MG63 (cell line): ENCODE data around the gene FAH. TPM values are rescaled to one million over a fixed set of nuclear protein-coding genes. Genes with fewer than 3 reads are reported as not detected.
A peak's percentile ranks its signal among the peaks of the same experiment; 100 is the strongest.
"Not testable (repeated sequence)": the region's sequence is repeated elsewhere in the genome, so short reads cannot be mapped to it uniquely, and the experiment has no call there.

ENCODE experiments used
- DNase-seq: peaks from one replicate; pipeline ENCODE4 v3.0.0-alpha.2; 2020
- H3K27me3 ChIP-seq: fragments of 250-450 bp; sonication (Bioruptor Pico); 2 replicates; pipeline ENCODE4 v1.5.1; 2020; ENCODE audit warnings: mild to moderate bottlenecking, moderate library complexity
- H3K36me3 ChIP-seq: fragments of 250-450 bp; sonication (Bioruptor Pico); 2 replicates; pipeline ENCODE4 v1.5.1; 2020; ENCODE audit warnings: mild to moderate bottlenecking, moderate library complexity
- H3K4me3 ChIP-seq: fragments of 250-450 bp; sonication (Bioruptor Pico); 2 replicates; pipeline ENCODE4 v1.5.1; 2020; ENCODE audit warnings: mild to moderate bottlenecking, moderate library complexity
- H3K9me3 ChIP-seq: fragments of 250-450 bp; sonication (Bioruptor Pico); 2 replicates; pipeline ENCODE4 v1.5.1; 2020; ENCODE audit warnings: mild to moderate bottlenecking, moderate library complexity
- total RNA-seq: library from RNA; depleted of rRNA; stranded (reverse); fragments of >200 nt; shearing (Covaris generic); gene quantifications from 2 replicates; pipeline ENCODE4 v1.2.3, GENCODE V29; 2014; ENCODE audit warnings: low replicate concordance; rRNA removed

FAH gene
- total RNA-seq: 44.8 and 93.3 TPM in 2 replicates

DNA sequence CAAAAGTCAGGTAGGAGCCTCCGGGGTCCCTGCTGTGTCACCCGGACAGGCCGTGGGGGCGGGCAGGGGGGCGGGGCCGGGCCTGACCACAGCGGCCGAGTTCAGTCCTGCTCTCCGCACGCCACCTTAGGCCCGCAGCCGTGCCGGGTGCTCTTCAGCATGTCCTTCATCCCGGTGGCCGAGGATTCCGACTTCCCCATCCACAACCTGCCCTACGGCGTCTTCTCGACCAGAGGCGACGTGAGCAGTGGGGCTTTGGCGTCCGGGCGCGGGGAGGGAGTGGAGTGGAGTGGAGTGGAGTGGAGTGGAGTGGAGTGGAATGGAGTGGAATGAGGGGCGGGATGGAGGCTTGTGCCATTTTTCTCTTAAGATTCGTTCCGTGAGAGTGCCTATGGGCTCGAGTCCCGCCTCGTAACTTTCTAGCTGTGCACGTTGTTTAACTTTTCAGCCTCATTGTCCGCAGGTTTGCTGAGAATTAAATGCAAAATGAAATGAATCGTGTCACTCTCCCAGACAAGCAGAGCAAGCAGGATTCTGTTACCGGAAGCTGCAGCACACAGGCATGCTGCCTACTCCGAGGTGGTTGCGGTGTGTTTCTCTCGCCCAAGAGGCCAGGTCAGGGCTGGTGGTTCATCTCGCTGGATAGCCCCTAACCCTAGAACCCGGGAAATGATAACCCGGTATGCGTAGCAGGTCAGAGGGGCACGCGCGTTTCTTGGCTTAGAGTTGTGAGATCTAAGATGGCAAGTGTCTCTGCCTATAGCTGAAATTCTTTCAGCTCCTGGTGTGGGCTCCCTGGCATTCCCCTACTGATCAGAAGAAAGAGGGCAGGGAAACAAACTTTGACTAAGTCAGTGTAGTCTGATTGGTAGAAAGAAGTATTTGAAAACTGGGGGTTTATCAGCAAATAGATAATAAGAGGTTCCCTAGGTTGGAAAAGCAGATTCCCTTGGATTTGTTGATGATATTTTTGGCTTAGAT, at the start of gene FAH:
Gene FAH, plus strand, starts transcription at position 104 of the 981 bp plus-strand sequence. Its CDS starts 56 bp downstream, at position 160.
- Histone ChIP-seq H3K9me3 (no peaks in the 10 kb centered on the region), H3K4me3 (peak within 1 kb of the TSS; percentile 92), H3K36me3 (peaks cover 24% of the 10 kb centered on the region), H3K27me3 (no peaks in the 10 kb centered on the region)
- peak; percentile 46 for DNase-seq

DNA sequence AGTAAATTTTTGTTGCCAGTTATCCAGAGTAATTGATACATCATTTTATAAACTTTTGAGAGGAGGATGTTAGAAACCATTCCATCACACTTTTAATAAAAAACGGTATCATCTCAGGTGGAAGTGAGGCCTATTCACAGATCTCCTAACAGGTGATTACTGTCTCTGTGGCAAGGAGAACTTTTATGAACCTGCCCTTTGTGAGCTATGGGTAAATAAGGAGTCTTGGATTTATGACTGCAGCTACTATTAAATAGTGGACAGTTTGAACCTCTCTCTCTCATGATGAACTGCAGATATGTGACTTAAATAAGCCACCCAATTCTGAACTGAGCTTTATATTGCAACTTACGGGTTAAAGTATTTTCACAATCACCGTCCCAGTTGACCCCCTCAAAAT, 47.6 kb upstream of the FAH start:
- Histone ChIP-seq H3K27me3 (no peaks in the 10 kb centered on the region), H3K36me3 (0 out of 2 replicates have a peak, but pooled peaks cover 3% of the 10 kb centered on the region), H3K4me3 (no peak overlapping the region), H3K9me3 (no peaks in the 10 kb centered on the region)
- no peak for DNase-seq

DNA sequence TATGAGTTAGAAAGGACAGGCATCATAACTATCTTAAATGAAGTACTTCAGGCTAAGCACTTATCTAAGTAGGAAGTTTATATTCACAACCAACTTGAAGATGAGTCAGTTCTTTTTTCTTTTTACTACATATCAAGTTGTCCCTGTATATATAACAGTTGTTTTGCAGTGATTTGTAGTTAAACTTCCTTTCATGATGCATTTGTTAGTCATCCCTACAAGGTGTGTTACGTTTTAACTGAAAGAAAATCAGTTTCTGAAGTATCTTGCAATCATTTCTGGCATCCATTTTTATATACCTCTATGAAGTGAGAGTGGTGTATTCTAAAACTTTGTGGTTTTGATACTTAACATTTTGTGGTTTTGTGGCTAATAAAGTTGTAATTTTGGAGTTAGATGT, 47.2 kb upstream of the FAH start:
- Histone ChIP-seq H3K36me3 (0 out of 2 replicates have a peak, but pooled peaks cover 3% of the 10 kb centered on the region), H3K4me3 (no peak overlapping the region), H3K27me3 (no peaks in the 10 kb centered on the region), H3K9me3 (no peaks in the 10 kb centered on the region)
- DNase-seq: no peak

DNA sequence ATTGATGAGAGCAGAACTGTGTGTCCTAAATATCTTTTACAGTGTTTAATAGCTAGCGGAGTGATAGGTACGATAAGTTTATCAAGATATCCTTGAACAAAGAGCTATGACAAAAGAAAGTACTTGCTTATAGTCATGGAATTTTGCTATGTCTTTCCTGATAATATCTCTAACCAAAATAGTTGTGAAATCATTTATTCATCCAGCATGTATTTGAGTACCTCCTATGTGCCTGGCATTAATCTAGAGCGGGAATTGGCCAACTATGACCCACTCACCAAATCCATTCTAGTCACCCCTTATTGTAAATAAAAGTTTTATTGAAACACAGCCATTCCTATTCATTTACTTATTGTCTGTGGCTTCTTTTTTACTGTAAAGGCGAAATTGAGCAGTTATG, 46.7 kb upstream of the FAH start:
- Histone ChIP-seq H3K9me3 (no peaks in the 10 kb centered on the region), H3K4me3 (no peak overlapping the region), H3K36me3 (0 out of 2 replicates have a peak, but pooled peaks cover 3% of the 10 kb centered on the region), H3K27me3 (no peaks in the 10 kb centered on the region)
- DNase-seq: peak; percentile 63

DNA sequence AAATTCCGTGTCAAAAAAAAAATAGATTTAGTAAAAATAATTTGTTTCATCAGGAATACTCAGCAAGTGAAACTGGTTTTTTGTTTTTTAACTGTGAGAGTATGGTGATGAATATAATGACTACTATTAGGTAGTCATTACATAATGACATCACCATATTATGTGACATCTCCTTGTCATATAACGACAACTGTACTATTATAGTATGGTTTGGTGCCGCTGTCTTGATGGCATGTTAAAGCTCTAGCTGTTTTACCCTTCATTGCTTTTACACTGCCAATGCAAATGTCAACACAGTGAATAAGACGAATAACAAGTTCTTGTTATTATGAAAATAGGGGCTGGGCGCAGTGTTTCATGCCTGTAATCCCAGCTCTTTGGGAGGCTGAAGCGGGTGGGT, 45.6 kb upstream of the FAH start:
- no peaks in the 10 kb centered on the region; the same call in 1 of the 2 replicates for H3K36me3 ChIP-seq
- no peak overlapping the region for H3K4me3 ChIP-seq
- no peaks in the 10 kb centered on the region for H3K9me3 ChIP-seq
- DNase-seq: no peak
- H3K27me3 ChIP-seq: no peaks in the 10 kb centered on the region

DNA sequence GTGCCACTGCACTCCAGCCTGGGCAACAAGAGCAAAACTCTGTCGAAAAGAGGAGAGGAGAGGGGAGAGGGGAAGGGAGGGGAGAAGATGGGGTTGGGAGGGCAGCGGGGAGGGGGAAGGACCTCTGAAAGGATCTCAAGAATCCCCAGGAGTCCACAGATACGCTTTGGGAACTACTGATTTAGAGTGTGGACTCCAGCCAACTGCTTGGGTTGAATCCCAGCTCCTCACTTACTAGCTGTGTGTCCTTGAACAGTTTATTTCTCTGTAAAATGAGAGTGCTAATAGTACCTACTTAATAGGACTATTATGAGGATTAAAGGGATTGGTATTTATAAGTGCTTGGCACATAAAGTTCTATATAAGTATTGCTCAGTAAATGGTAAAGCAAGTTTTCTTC, 45.0 kb upstream of the FAH start:
- Histone ChIP-seq H3K36me3 (no peaks in the 10 kb centered on the region; the same call in 1 of the 2 replicates), H3K9me3 (no peaks in the 10 kb centered on the region), H3K27me3 (no peaks in the 10 kb centered on the region), H3K4me3 (no peak overlapping the region)
- DNase-seq: no peak

DNA sequence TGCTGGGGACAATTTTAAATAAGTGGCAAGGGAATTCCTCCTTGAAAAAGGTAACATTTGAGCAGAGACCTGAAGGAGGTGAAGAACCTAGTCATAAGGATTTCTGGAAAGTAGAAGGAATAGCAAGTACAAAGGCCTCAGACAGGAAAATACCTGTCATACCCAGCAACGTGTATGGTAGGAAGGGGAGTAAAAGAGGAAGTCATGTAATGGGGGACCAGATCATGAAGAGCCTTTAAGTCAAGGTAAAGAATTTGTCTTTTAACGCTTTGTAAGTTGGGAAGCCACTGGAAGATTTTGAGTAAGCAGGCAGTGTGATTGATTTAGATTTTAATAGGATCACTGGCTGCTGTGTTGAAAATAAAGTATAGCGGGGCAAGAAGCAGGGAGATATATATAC, 43.4 kb upstream of the FAH start:
- Histone ChIP-seq H3K27me3 (no peaks in the 10 kb centered on the region), H3K9me3 (no peaks in the 10 kb centered on the region)
- DNase-seq: no peak

DNA sequence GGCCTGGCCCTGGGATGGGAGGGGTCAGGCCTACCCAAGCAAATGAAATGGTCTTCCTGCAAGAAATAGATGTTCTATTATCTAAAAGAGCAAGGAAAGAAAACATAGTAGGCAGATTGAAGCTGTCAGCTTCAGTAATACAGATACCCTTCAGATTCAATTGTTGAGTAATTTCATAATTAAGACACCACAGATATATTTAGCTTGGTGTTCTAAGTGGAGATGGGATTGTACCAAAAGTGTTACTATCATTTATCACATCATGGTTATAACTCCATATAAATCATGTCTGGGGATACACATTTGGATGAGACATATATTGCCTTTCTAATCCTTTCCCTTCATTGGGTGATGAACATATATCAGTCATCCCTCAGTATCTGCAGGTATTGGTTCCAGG, 41.9 kb upstream of the FAH start:
- Histone ChIP-seq H3K36me3 (no peaks in the 10 kb centered on the region; the same call in 1 of the 2 replicates), H3K9me3 (no peaks in the 10 kb centered on the region), H3K4me3 (no peak overlapping the region), H3K27me3 (no peaks in the 10 kb centered on the region)
- no peak for DNase-seq

More for the DNA sequence above, 43.4 kb upstream of the FAH start:
- H3K36me3 ChIP-seq: no peaks in the 10 kb centered on the region; the same call in 1 of the 2 replicates
- H3K4me3 ChIP-seq: no peak overlapping the region

DNA sequence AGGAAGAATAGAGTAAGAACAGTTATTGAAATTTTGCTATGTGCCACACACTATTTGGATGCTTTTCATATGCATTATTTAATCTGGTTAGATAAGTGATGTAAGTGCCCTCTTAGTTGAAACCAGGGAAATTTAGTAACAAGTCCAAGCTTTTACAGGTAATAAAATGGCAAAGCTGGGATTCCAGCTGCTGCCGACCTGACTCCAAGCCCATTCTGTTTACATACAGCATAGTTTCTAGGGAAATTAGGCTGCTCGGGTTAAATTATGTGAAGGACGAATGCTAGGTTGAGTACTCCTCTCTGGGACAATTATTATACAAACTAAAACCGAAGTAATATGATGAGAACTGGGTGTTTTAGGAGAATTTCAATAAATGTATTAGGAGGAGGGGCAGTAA, 38.7 kb upstream of the FAH start:
- no peaks in the 10 kb centered on the region; the same call in 1 of the 2 replicates for H3K36me3 ChIP-seq
- no peak for DNase-seq
- H3K9me3 ChIP-seq: no peaks in the 10 kb centered on the region
- H3K27me3 ChIP-seq: no peaks in the 10 kb centered on the region
- H3K4me3 ChIP-seq: no peak overlapping the region

DNA sequence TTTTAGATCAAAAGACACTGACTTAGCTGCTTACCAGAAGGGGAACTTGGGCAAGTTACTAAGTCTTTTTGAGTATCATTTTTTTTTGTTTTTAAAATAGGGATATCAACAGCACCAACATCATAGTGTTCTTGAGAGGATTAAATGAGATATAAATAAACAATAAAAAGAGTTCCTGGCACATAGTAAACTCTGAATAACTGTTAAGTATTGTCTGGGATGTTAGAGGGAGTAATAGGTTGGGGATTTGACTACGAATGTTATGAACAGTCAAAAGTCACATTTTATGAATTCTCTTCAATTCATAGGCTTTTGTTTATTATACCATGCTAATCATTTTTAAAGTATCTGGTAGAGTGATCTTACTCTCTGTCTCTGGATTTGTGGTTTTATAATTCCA, 37.8 kb upstream of the FAH start:
- no peak overlapping the region for H3K4me3 ChIP-seq
- no peaks in the 10 kb centered on the region for H3K9me3 ChIP-seq
- H3K27me3 ChIP-seq: no peaks in the 10 kb centered on the region
- no peaks in the 10 kb centered on the region; the same call in 1 of the 2 replicates for H3K36me3 ChIP-seq
- DNase-seq: no peak

DNA sequence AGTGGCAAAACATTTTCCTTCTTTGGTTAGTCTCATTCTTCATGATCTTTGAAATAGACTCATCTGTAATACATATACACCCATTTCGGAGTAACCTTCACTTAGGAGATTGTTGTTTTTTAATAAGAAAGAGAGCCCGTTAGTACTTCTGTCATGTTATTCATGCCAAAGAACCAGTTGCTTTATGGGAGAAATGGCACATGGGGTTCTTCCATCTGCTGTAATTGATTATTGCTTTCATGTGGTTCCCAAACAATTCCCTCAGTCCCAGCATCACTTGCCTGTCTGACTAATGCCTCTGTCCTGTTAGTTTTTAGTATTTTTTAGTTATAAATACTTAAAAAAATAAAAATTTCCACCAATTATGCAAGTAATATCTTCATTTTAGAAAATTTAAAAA, 33.8 kb upstream of the FAH start:
- Histone ChIP-seq H3K36me3 (peaks cover 25% of the 10 kb centered on the region), H3K9me3 (no peaks in the 10 kb centered on the region), H3K27me3 (no peaks in the 10 kb centered on the region), H3K4me3 (no peak overlapping the region)
- DNase-seq: no peak

DNA sequence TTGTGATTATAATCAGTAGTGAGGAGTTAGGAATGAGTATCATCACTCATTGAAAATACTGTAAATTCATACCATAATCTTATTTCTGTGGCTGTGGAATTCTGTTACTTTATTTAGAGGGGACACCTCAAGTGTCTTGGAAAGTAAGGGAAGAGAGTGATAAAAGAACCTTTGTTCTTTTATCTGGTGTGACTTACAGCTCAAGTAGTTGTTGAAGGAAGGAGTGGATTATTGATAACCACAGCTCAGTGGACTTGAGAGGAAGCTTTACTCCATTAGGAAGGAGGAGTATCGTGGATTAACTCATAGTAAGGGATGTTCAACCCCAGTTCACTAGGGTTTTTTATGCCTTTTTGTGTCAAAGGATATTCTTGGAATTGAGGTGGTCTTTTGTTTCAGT, 32.2 kb upstream of the FAH start:
- H3K9me3 ChIP-seq: no peaks in the 10 kb centered on the region
- no peak overlapping the region for H3K4me3 ChIP-seq
- H3K27me3 ChIP-seq: no peaks in the 10 kb centered on the region
- peaks cover 29% of the 10 kb centered on the region for H3K36me3 ChIP-seq
- no peak for DNase-seq

DNA sequence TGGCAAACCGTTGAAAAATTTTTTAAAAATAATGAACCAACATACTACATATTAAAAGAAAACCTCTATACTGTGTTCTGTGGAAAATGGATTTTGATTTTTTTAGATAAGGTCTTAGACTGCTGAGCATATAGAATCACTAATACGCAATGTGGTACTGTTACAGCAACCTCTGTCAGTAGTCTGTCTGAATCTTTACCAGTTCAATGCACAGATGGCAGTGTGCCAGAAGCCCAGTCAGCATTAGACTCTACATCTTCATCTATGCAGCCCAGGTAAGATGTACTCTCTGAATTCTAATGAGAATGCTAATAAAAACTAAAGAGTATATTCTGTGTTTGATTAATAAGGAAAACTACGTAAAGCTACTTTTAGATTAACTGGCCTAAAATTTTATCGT, 31.3 kb upstream of the FAH start:
- Histone ChIP-seq H3K36me3 (peaks cover 39% of the 10 kb centered on the region), H3K9me3 (no peaks in the 10 kb centered on the region), H3K27me3 (no peaks in the 10 kb centered on the region), H3K4me3 (no peak overlapping the region)
- DNase-seq: peak; percentile 23

DNA sequence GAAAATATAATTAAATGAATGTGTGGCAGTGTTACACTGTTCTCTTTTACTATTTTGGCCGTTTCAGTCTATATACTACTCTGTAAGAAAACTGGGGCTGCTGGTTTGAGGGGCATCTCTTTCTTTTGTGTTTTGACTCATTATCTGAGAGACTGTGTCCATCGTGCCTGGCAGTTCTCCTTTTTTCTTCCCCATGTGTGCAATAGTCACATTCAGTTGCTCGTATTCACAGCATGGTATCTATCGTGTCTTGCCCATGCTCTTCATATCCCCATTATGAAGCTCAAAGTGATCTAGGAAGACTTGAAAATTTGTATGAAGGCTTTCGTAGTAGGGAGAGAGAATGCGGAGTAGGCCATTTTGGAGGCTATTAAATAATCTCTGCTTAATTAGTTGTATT, 29.8 kb upstream of the FAH start:
- H3K9me3 ChIP-seq: no peaks in the 10 kb centered on the region
- H3K27me3 ChIP-seq: no peaks in the 10 kb centered on the region
- DNase-seq: no peak
- H3K4me3 ChIP-seq: no peak overlapping the region
- peaks cover 42% of the 10 kb centered on the region for H3K36me3 ChIP-seq

DNA sequence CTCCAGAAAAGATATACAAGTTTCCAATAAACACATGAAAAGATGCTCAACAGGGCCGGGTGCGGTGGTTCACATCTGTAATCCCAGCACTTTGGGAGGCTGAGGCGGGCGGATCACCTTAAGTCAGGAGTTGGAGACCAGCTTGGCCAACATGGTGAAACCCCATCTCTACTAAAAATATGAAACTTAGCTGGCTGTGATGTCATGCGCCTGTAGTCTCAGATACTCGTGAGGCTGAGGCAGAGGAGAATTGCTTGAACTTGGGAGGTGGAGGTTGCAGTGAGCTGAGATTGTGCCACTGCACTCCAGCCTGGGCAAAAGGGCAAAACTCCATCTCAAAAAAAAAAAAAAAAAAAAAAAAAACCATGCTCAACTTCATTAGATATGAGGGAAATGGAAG, 25.5 kb upstream of the FAH start:
- DNase-seq, H3K4me3 ChIP-seq, H3K27me3 ChIP-seq, H3K9me3 ChIP-seq: not testable (repeated sequence)
- peaks cover 33% of the 10 kb centered on the region for H3K36me3 ChIP-seq

DNA sequence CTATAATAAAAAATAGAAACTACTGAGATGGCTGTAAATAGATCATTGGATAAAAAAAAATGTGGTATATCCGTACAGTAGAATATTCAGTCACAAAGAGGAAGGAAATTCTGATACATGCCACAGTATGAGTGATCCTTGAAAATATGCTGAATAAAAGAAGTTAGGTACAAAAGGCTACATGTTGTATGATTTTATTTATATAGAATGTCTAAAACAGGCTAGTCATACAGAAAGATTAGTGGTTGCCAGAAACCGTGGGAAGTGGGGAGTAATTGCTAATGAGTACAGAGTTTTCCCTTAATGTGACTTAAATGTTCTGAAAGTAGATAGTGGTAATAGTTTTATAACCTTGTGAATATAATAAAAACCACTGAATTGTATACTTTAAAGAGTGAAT, 24.9 kb upstream of the FAH start:
- no peak for DNase-seq
- Histone ChIP-seq H3K27me3 (no peaks in the 10 kb centered on the region), H3K9me3 (no peaks in the 10 kb centered on the region), H3K4me3 (no peak overlapping the region), H3K36me3 (peaks cover 31% of the 10 kb centered on the region)

DNA sequence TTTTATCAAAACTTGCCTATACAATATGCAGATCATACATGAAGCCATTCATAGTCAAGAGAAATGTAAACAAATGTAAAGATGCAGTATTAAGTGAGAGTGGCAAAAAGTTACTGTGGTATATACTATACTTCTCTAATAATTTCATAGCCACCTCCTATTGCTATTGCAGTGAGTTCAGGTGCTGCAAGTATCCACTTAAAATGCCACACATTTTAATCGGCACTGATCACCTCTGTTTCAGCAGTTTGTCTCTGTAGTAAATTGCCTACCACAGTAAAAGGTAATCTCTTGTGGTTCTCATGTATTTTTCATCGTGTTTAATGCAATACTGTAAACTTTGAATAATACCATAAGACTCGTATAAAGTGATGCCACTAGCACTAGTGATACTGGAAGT, 20.4 kb upstream of the FAH start:
- Histone ChIP-seq H3K36me3 (peaks cover 20% of the 10 kb centered on the region), H3K27me3 (no peaks in the 10 kb centered on the region), H3K9me3 (no peaks in the 10 kb centered on the region), H3K4me3 (no peak overlapping the region)
- no peak for DNase-seq

DNA sequence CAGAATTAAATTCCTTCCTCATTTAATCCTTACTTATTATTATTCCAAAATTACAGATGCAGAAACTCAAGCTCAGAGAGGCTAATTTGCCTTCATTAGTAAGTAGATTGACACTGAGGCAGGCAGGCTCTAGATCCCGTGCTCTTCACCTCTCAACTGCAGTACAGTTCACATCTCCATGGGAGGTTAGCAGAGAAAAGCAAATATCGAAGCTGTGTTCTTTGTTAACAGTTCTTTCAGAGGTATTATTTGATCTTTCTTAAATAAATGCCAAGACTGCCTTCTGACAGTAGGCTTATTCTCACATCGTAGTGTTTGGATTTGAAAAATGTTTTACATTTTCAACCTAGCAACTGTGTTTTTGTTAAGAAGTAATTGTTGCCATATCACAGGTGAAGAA, 15.9 kb upstream of the FAH start:
- H3K36me3 ChIP-seq: peaks cover 20% of the 10 kb centered on the region
- H3K9me3 ChIP-seq: no peaks in the 10 kb centered on the region

More for the DNA sequence above, 15.9 kb upstream of the FAH start:
- no peak overlapping the region for H3K4me3 ChIP-seq
- no peak for DNase-seq
- H3K27me3 ChIP-seq: no peaks in the 10 kb centered on the region
